Measurements from ENCODE around the gene SLC24A5. TPM values are rescaled to one million over a fixed set of nuclear protein-coding genes. Genes with fewer than 3 reads are reported as not detected.

Gene SLC24A5
- total RNA-seq, 1 donor from 2014 or later = not detected

DNA sequence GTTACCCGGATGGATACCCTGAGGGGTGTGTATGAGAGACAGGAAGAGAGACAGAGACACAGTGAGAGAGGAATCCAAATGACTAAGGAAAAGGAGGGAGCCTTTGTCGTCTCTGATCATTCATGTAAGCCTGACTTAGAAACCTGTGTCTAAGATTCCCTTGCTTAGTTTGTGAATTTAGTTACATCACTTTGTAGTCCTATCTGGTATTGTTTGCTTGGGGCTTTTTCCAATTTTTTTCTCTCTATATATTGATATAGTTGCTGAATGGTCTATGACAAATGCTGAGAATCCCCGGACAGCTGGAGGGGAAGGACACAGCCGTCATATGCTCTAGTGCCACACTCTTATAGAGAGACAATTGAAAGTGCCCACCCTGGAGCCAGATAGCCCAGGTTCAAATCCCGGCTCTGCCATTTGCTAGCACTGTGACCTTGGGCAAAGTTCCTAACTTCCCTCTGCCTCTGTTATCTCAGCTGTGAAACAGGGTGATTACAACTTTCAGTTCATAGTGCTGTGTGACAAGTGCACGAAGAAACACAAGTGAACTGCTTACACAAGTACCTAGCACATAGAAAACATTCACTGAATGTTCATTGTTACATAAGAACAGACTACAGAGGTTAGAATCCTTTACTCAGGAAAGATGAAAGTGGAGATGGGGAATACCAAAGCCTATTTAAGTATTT lies 6.0 kb downstream of the SLC24A5 start:
- Mint-ChIP-seq H3K27me3 (ENCODE audit: low read depth) (no peaks in the 10 kb centered on the region), H3K4me1 (peaks cover 12% of the 10 kb centered on the region), H3K9me3 (no peaks in the 10 kb centered on the region), H3K36me3 (ENCODE audit: low read depth) (no peaks in the 10 kb centered on the region), H3K27ac (ENCODE audit: unreplicated experiment) (no peak overlapping the region), H3K4me3 (no peak overlapping the region)
- TF ChIP-seq, protein P1, sequence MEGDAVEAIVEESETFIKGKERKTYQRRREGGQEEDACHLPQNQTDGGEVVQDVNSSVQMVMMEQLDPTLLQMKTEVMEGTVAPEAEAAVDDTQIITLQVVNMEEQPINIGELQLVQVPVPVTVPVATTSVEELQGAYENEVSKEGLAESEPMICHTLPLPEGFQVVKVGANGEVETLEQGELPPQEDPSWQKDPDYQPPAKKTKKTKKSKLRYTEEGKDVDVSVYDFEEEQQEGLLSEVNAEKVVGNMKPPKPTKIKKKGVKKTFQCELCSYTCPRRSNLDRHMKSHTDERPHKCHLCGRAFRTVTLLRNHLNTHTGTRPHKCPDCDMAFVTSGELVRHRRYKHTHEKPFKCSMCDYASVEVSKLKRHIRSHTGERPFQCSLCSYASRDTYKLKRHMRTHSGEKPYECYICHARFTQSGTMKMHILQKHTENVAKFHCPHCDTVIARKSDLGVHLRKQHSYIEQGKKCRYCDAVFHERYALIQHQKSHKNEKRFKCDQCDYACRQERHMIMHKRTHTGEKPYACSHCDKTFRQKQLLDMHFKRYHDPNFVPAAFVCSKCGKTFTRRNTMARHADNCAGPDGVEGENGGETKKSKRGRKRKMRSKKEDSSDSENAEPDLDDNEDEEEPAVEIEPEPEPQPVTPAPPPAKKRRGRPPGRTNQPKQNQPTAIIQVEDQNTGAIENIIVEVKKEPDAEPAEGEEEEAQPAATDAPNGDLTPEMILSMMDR (conservative IDR thresholded peaks at IDR 0.05) = no peak
- no peak for DNase-seq (ENCODE audit: low read depth, low spot score)

GRCh38 chr15:48131324-48131723 lies 10.5 kb downstream of the SLC24A5 start:
- H3K4me1 Mint-ChIP-seq = peaks cover 4% of the 10 kb centered on the region
- DNase-seq (ENCODE audit: low read depth, low spot score) = no peak
- H3K9me3 Mint-ChIP-seq = no peaks in the 10 kb centered on the region
- H3K27me3 Mint-ChIP-seq (ENCODE audit: low read depth) = no peaks in the 10 kb centered on the region
- H3K4me3 Mint-ChIP-seq = no peak overlapping the region
- H3K36me3 Mint-ChIP-seq (ENCODE audit: low read depth) = no peaks in the 10 kb centered on the region
- TF ChIP-seq, protein P1 (conservative IDR thresholded peaks at IDR 0.05) = no peak
- no peak overlapping the region for H3K27ac Mint-ChIP-seq (ENCODE audit: unreplicated experiment)

DNA sequence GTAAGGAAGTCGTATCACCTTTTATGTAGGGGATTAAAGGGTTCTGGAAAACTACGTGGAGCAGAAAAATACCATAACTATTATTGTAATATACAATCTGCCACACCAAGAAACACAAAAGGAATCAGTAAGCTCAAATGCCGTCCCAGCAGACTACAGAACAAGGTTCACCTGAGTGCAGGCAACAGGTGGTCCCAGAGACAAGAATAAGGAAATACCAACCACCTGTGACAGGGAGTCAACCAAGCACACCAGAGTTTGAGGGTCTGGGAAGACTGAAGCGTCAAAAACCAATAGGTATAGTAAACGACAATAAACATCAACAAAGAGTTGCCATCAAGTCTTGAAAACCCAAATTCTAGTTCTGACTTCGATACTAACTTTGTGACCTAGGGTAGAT lies 12.1 kb downstream of the SLC24A5 start:
- Mint-ChIP-seq H3K36me3 (ENCODE audit: low read depth) (no peaks in the 10 kb centered on the region), H3K27me3 (ENCODE audit: low read depth) (no peaks in the 10 kb centered on the region), H3K4me1 (peaks cover 4% of the 10 kb centered on the region), H3K9me3 (no peaks in the 10 kb centered on the region), H3K4me3 (no peak overlapping the region), H3K27ac (ENCODE audit: unreplicated experiment) (no peak overlapping the region)
- TF ChIP-seq, protein P1 (conservative IDR thresholded peaks at IDR 0.05) = no peak
- no peak for DNase-seq (ENCODE audit: low read depth, low spot score)

GRCh38 chr15:48143856-48144255 lies 23.1 kb downstream of the SLC24A5 start:
- Mint-ChIP-seq H3K4me3 (no peak overlapping the region), H3K9me3 (no peaks in the 10 kb centered on the region), H3K27ac (ENCODE audit: unreplicated experiment) (no peak overlapping the region), H3K27me3 (ENCODE audit: low read depth) (no peaks in the 10 kb centered on the region), H3K36me3 (ENCODE audit: low read depth) (peaks cover 10% of the 10 kb centered on the region), H3K4me1 (peaks cover 4% of the 10 kb centered on the region)
- TF ChIP-seq, protein P1 (conservative IDR thresholded peaks at IDR 0.05) = no peak
- DNase-seq (ENCODE audit: low read depth, low spot score) = no peak

DNA sequence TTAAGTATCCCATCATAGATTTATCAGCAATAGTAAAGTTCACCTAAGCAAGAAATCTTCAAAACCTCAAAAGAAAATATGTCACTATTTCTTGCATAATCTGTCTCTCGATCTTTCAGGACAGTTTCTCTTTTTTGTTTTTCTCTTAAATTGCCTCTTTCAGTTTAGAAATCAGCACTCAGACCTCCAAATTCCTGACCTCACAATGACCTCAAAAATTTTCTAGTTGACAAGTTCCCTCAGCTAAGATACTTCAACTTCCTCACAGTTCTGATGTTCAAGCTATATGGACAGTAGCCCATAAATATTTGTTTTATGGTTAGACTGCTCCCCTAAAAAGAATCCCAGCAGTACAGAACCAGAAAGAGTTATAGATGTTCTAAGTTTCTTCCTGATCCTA lies 24.1 kb downstream of the SLC24A5 start:
- H3K4me3 Mint-ChIP-seq = no peak overlapping the region
- DNase-seq (ENCODE audit: low read depth, low spot score) = no peak
- H3K9me3 Mint-ChIP-seq = no peaks in the 10 kb centered on the region
- no peaks in the 10 kb centered on the region for H3K27me3 Mint-ChIP-seq (ENCODE audit: low read depth)
- no peak overlapping the region for H3K27ac Mint-ChIP-seq (ENCODE audit: unreplicated experiment)
- peaks cover 4% of the 10 kb centered on the region for H3K4me1 Mint-ChIP-seq
- H3K36me3 Mint-ChIP-seq (ENCODE audit: low read depth) = peaks cover 16% of the 10 kb centered on the region
- TF ChIP-seq, protein P1 (conservative IDR thresholded peaks at IDR 0.05) = no peak

Measured in neural crest cell (in vitro differentiated cells).